Measurements from ENCODE around the gene LDLR. TPM values are rescaled to one million over a fixed set of nuclear protein-coding genes. Genes with fewer than 3 reads are reported as not detected.

The LDLR gene
- total RNA-seq, 6 donors from 2014 or later = 204 to 493 (median 234) TPM

- Histone ChIP-seq H3K27ac (peak overlapping the region in 2 of 4 donors; percentile 84 to 86), H3K4me1 (peaks cover 68 to 83% (median 78%) of the 10 kb centered on the region in 4 donors), H3K9me3 (no peaks in the 10 kb centered on the region), H3K4me3 (no peak overlapping the region), H3K27me3 (no peaks in the 10 kb centered on the region), H3K36me3 (no peaks in the 10 kb centered on the region)
- DNase-seq (no peak), ATAC-seq (ENCODE audit: low FRiP score in 2 of 2) (no peak)
- 85 to 91% methylated on average over 9 of the region's 9 CpGs for WGBS, 2 donors
- TF ChIP-seq EP300 (IDR thresholded peaks at IDR 0.05) (no peak), CTCF (IDR thresholded peaks at IDR 0.05) (no peak), POLR2AphosphoS5 (IDR thresholded peaks at IDR 0.05) (no peak), POLR2A (IDR thresholded peaks at IDR 0.05) (no peak)
Measured at GRCh38 chr19:11140896-11141295, 51.6 kb downstream of the LDLR start.

GRCh38 chr19:11141937-11142527 lies 52.8 kb downstream of the LDLR start:
- 73 to 76% methylated on average over 4 to 9 of the region's 9 CpGs for WGBS, 2 donors
- no peaks in the 10 kb centered on the region for H3K9me3 ChIP-seq
- ATAC-seq (ENCODE audit: low FRiP score in 2 of 2) = no peak
- TF ChIP-seq EP300 (IDR thresholded peaks at IDR 0.05) (no peak), POLR2AphosphoS5 (IDR thresholded peaks at IDR 0.05) (no peak), CTCF (IDR thresholded peaks at IDR 0.05) (peak in 1 of 6 experiments; percentile 8)
- H3K27ac ChIP-seq = peak overlapping the region; percentile 94 to 97 (median 95)
- H3K4me1 ChIP-seq = peaks cover 68 to 76% (median 73%) of the 10 kb centered on the region in 4 donors
- H3K4me3 ChIP-seq = no peak overlapping the region
- H3K27me3 ChIP-seq = no peaks in the 10 kb centered on the region
- DNase-seq = no peak
- H3K36me3 ChIP-seq = no peaks in the 10 kb centered on the region

- peaks cover 62 to 70% (median 67%) of the 10 kb centered on the region in 4 donors for H3K4me1 ChIP-seq
- TF ChIP-seq POLR2AphosphoS5 (IDR thresholded peaks at IDR 0.05) (peak; percentile 82 to 86), EP300 (IDR thresholded peaks at IDR 0.05) (peak in 3 of 4 donors; percentile 30 to 86 (median 58)), POLR2A (IDR thresholded peaks at IDR 0.05) (no peak), CTCF (IDR thresholded peaks at IDR 0.05) (peak in 1 of 6 experiments; percentile 3)
- H3K4me3 ChIP-seq = peak overlapping the region in 2 of 4 donors; percentile 21 to 31
- ATAC-seq (ENCODE audit: low FRiP score in 2 of 2) = peak; percentile 74 to 91
- DNase-seq = peak; percentile 90 to 94
- H3K36me3 ChIP-seq = no peaks in the 10 kb centered on the region
- no peaks in the 10 kb centered on the region for H3K9me3 ChIP-seq
- WGBS, 2 donors = 23 to 25% methylated on average over 8 to 12 of the region's 22 CpGs
- peak overlapping the region; percentile 94 to 97 (median 95) for H3K27ac ChIP-seq
- H3K27me3 ChIP-seq = no peaks in the 10 kb centered on the region
Measured at GRCh38 chr19:11142528-11143171, 53.4 kb downstream of the LDLR start.

- Histone ChIP-seq H3K4me3 (no peak overlapping the region), H3K4me1 (peaks cover 33 to 41% (median 39%) of the 10 kb centered on the region in 4 donors), H3K27ac (peak overlapping the region; percentile 54 to 97 (median 94)), H3K27me3 (no peaks in the 10 kb centered on the region), H3K36me3 (no peaks in the 10 kb centered on the region), H3K9me3 (no peaks in the 10 kb centered on the region)
- DNase-seq (no peak), ATAC-seq (ENCODE audit: low FRiP score in 2 of 2) (no peak)
- 94 to 96% methylated on average over 3 of the region's 3 CpGs for WGBS, 2 donors
- no peak for TF ChIP-seq POLR2A (IDR thresholded peaks at IDR 0.05)
- TF ChIP-seq CTCF (IDR thresholded peaks at IDR 0.05) = no peak
- no peak for TF ChIP-seq POLR2AphosphoS5 (IDR thresholded peaks at IDR 0.05)
- TF ChIP-seq EP300 (IDR thresholded peaks at IDR 0.05) = no peak
Measured at GRCh38 chr19:11145536-11145924, 56.3 kb downstream of the LDLR start.

Measured in upper lobe of left lung (tissue), 6 donors.